ENCODE results near the gene LRP3. TPM values are rescaled to one million over a fixed set of nuclear protein-coding genes. Genes with fewer than 3 reads are reported as not detected.
A peak's percentile ranks its signal among the peaks of the same experiment; 100 is the strongest.
"Not testable (repeated sequence)": the region's sequence is repeated elsewhere in the genome, so short reads cannot be mapped to it uniquely, and the experiment has no call there.

Gene LRP3
- total RNA-seq, 1 donor from 2014 or later = 43.3 TPM

DNA sequence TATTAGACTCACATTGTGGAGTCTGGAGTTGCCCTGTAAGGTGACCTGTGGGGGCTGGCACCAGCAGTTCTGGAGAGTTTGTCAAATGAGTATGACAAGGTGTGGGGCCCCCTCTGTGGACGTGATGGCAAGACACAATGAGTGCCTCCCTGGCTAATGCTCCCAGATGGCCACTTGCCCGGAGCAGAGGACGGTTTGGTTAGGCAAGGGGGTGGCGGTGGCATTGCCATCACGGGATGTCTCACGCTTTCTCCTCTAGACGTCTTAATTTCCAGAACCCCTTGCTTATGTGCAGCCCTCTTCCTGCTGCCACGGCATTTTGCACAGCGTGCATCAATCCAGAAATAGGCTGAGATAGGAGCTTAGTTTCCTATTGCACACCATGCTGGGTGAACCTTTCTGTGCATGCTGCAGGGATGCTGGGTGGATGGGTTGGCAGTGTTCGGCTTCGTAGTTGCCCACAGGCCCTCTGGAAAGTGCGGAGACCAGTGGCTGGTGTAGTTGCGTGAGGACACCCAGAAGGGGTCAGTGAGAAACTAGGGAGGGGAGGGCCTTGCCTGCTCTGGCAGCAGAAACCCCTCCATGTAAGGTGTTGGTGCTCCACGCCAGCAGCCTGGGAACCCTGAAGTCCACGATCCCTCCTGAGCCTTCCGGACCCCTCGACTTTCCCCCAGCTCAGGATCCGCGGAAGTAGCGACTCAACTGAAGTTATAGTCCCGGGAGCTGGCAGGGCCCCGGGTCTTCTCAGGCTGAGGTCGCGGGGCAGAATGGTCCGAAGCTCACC is 18.1 kb upstream of the LRP3 start:
- no peak for DNase-seq (ENCODE audit: low spot score)

DNA sequence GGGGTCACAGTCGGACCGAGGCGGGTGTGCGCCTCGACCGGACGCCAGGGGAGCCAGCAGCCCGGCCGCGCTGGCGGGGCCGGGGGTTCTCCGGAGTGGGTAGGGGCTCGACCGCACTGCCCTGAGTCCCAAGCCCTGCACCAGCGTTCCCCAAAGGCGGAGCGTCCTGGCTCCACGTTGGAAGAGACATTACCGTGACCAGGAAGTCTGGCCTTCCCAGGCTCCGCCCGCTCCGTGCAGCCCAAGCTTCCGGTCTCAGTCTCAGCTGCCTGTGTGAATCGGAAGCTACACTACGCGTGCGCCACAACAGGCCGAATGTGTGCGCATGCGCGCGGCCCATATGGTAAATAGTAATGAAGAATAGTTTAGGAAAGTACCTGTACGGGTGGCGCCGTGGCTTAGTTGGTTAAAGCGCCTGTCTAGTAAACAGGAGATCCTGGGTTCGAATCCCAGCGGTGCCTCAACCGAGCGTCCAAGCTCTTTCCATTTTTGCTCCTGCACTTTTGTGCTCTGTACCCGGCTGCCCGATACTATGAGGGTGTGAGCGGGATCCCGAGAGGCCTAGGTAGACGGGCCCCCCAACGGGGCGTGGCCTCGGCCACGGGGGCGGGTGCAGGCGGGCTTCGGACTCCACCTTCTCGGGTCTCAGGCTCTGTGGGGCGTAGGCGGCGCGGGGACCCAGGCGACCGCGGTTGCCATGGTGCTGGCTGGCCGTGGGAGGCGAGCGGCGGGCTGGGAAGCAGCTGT is 17.3 kb upstream of the LRP3 start:
- DNase-seq (ENCODE audit: low spot score) = peak; percentile 99

DNA sequence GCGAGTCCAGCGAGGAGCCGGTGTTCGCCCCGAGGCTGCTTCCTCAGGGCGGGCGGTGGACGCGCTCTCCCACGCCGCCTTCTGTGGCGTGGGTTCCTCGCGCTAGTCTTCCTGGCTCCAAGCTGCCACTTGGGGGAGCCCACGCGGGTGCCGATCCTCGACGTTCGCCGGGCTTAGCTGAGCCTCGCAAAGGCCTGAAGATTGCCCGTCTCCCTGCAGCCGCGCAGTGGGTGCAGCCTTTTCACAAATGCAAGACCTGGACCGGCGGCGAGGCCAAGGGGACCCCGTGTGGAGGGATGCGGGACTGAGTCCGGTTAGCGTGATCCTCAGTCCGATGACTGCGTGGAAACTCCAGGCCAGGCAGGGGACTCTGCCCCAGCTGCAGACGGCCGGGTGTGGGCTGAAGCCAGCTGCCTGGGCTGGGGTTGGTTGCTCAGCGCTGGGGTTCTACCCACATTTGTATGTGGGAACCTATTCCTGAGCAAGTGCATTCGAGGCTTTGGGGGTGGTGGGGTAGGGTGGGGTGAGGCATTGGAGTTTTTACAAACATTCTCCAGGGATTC is 16.6 kb upstream of the LRP3 start:
- no peak for DNase-seq (ENCODE audit: low spot score)

DNA sequence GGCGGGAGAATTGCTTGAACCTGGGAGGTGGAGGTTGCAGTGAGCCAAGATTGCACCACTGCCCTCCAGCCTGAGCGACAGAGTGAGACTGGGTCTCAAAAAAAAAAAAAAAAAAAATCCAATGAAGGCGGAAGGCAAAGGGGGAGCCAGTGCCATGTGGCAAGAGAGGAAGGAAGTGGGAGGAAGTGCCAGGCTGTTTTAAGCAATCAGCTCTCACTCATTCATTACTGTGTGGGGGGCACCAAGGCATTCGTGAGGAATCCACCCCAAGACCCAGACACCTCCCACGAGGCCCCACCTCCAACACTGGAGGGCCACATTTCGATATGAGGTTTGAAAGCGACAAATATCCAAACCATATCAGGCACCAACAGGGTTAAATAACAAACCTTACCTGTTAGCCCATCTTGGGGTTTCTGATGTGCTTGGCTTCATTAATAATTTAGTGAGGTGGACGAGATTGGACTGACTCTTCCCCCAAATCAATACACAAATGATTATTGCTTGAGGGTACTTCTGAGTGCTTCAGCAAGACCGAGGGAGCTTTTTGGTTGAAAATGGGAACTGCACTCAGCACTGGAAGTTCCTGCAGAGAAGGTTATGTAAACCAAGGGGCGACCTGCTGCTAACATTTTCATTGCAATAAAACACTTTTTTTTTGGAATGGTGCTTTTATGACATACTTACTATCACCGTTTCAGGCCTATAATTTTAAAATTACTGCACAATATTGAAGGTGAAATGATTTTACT is 7.5 kb upstream of the LRP3 start:
- no peak for DNase-seq (ENCODE audit: low spot score)

DNA sequence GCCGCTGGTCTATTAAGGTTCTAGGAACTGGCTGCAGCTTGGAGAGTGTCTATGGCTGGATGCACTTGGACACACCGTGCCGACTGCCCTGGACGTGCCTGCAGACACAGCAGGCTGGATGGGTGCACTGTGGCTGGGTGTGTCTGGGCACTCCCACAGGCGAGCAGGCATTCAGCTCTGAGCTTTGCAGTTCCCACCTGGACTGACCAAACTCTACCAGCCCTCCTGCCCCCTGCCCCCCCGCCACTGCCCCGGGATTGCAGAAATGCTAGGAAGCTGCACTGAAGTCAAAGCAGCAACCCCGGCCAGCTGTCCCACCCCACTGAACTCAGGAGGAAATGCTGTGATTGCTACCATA is 7.0 kb upstream of the LRP3 start:
- DNase-seq (ENCODE audit: low spot score) = no peak

DNA sequence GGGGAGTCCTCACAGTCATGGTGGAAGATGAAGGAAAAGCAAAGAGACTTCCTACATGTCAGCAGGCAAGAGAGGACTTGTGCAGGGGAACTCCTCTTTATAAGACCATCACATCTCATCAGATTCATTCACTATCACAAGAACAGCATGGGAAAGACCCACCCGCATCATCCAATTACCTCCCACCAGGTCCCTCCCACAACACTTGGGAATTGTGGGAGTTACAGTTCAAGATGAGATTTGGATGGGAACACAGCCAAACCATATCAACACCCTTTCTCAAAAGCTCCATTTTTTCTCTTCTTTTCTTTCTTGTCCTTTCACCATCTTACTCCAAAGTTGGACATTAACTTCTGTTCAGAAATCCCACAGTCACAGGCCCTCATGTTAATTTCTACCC is 4.7 kb upstream of the LRP3 start:
- DNase-seq (ENCODE audit: low spot score) = no peak

DNA sequence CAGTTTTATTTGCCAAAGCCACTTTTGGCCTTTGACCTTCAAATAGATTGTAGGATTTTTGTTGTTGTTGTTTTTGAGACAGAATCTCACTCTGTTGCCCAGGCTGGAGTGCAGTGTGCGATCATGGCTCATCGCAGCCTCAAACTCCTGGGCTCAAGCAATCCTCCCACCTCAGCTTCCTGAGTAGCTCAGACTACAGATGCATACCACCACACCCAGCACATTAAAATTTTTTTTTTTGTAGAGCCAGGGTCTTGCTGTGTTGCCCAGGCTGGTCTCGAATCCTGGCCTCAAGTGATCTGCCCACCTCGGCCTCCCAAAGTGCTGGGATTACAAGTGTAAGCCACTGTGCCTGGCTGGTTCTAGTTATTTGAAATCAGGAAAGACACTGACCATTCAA is 3.0 kb upstream of the LRP3 start:
- not testable (repeated sequence) for DNase-seq (ENCODE audit: low spot score)

DNA sequence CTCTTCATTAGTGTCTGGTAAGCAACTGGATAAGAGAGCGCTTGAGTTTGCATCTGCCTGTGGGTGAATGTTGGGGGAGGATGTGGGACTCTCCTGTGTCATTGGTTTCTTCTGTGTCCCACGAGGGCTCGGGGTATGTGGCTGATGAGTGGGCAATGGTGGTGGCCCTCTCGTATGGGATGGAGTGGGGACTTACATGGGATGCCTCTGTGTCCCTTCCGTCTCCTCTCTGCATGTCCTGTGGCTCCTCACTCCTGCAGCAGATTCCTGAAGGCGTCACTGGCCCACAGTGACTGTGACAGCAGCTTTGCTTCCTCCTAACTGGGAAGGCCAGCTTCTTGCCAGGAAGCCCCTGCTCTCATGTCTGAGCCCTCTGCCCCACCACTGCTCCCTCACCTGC is 2.6 kb upstream of the LRP3 start:
- DNase-seq (ENCODE audit: low spot score) = no peak

DNA sequence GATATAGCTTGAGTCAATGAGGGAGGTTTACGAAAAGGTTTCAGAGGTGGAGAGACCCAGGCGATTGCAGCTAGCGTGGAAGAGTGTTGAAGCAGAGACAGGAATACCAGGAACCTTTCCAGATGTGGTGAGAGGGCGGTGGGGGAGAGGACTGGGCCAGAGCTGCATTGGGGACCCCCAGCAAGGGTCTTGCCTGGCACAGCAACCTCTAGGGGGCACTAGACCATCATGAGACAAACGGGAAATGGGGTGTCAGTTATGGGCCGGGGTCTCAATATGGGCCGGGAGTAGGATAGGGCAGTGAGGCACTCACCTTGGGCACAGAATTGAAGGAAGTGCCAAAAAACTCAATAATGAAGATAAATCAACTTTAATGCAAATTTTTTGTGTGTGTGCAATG is 2.1 kb upstream of the LRP3 start:
- no peak for DNase-seq (ENCODE audit: low spot score)

DNA sequence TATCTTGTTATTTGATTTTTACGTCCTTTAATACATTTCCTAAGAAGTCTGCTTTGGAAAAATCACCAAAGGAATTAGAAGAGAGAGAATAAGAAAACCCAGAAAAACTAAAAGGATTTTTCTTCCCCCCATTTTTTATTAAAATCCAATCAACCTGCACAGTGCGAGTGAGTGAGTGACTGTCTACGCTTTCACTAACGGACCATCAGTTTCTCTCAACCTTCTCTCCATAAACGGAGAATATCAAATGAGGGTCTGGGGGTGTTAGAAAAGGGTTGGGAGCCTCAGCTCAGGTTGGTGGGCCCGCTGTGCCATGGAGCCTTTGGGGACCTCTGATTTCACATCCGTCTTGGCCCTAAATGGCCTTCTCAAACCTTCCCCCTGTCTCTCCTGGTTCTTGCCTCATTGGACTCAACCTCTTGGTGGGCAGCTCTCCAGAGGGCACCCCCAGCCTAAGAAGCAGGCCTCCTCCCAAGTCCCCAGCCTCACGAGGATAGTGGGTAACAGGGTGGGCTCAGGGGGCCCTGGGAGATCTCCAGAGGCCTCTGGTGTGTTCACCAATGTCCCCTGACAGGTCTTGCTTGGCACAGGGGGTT is 763 bp upstream of the LRP3 start:
- no peak for DNase-seq (ENCODE audit: low spot score)

DNA sequence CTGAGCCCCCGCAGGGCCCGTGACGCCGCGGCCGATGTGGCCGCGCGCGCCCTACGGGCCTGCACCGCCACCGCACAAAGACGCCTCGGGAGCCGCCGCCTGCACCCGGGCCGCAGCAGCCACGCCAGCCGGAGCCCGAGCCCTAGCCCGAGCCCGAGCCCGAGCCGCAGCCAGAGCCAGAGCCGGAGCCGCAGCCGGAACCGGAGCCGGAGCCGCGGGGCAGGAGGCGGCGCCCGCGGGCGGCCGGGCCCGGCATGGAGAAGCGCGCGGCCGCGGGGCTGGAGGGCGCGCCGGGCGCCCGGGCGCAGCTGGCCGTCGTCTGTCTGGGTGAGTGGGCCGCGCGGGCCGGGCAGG is 379 bp downstream of the LRP3 start:
- no peak for DNase-seq (ENCODE audit: low spot score)

DNA sequence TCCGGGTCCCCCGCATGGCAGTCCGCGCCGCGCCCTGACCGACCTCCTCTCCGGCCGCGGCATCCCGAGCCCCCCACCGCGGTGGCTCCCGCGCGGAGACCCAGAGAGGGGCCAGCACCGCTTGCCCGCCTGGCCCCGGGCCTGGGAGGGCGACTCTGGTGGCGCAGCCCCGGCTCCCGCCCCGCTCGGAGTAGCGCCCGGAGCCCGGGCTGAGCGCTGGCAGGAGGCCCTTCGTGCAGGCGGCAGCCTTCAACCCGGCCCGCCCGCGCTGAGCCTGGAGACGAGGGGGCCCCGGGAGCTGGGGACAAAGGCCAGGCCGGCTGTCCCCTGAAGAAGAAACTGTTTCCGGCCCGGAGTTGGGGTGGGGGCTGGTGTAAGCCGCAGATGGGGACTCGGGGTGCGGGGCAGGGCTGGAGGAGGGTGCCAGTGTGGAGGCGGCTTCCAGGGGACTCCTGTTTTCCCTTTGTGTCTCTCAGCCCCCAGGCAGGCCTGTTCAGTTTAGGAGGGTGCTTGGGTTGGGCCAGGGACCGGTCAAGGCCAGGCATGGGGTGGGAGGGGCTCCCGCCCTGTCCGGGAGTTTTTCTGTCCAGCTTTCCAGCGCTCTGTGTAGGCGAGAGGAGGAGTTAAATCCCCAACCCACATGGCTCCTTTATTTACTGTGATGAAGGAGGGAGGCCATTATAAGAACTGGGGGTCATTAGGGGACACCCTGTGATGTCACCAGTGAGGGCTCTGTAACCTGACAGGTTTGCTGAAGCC is 935 bp downstream of the LRP3 start:
- DNase-seq (ENCODE audit: low spot score) = no peak

DNA sequence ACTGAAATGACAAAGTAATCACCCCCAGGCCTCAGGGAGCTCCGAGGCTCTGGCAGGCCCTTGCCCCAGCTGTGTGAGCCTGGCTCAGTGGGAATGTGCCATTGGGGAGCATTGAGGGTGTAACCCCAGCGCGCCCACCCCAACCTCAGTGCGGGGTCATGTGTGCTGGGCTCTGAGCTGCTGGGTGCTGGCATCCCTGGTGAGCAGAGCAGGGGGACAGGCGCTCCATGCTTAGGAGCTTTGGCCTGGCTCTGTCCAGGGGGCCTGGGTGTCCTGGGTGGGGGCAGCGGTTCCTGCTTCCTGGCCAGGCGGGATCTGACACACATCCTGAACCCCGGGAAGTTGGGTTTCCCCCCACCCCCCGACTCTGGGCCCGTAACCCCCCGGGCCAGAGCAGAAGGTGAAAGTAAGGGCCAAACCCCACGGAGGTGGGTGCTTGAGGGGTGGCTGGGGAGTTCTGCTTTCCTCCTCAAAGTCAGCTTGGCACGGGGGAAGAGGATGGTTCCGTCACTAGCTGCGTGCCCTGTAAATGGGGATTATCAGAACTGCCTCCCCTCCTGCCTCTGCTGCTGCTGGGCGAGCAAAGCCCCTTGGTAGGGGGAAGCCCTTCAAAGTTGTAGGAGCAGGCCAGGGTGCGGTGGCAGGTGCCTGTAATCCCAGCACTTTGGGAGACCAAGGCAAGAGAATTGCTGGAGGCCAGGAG is 1.7 kb downstream of the LRP3 start:
- DNase-seq (ENCODE audit: low spot score) = no peak

DNA sequence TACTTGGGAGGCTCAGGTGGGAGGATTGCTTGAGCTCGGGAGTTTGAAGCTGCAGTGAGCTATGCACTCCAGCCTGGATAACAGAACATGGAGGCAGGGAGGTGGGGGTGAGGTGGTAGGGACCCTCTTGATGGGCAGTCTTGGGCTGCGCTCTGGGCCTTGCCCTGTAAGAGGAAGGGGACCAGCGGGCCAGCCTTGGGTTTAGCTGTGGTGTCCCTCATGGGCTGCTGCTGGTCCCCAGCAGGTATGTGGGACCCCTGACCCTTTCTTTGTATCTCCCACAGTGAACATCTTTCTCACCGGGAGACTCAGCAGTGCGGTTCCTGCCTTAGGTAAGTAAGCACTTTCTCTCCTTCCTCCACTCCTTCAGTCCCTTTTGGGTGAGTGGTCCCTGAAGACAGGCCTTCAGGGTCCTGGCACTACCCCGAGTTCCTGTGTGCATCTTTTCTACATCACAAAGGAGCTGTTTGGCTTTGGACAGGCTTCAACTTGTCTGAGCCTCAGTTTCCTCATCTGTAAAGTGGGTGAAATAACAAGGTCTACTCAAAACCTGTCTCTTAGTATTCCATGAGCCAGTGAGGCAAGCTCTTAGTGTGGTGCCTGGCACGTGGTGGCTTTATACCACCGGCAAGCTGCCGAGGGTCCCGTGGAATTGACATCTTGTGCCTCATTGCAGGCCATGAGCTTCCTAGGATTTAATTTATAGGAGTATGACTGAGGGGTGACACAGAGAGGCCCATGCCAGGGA is 2.5 kb downstream of the LRP3 start:
- DNase-seq (ENCODE audit: low spot score) = no peak

DNA sequence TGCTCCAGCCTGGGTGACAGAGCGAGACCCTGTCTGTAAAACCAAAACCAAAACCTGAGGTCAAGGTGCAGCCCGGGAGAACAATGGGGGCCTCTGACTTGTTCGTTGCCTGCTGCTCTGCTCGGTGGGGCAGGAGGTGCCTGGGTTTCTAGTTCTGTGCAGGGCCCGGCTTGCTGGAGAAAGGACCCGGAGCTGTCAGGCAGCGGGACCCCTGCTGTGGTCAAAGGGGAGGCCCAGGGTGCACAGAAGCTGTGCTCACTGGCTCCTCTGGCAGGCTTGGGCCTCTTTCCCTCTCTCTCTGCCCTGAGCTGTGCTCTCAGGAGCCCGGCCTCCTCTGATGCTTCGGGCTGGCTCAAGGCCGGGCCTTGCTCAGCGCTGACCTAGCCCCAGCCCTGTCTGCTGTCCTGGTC is 3.5 kb downstream of the LRP3 start:
- no peak for DNase-seq (ENCODE audit: low spot score)

DNA sequence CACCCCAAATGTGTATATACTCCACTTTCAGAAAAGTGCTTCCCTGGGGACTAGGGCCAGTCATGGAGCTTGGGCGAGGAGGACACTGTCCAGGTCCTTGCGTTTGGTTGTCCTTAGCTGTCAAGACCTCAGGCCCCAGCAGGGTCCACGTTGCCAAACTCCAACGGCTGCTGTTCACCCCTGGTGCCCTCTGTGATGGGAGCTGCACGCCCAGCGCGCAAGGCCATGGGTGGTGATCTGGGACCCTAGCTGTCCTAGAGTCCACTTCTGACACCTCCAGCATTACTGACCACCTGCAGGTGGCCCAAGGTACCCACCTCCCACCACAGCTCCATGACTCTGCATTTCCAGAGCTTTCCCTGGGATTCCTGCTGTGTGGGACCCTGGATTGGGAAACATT is 4.0 kb downstream of the LRP3 start:
- DNase-seq (ENCODE audit: low spot score) = no peak

DNA sequence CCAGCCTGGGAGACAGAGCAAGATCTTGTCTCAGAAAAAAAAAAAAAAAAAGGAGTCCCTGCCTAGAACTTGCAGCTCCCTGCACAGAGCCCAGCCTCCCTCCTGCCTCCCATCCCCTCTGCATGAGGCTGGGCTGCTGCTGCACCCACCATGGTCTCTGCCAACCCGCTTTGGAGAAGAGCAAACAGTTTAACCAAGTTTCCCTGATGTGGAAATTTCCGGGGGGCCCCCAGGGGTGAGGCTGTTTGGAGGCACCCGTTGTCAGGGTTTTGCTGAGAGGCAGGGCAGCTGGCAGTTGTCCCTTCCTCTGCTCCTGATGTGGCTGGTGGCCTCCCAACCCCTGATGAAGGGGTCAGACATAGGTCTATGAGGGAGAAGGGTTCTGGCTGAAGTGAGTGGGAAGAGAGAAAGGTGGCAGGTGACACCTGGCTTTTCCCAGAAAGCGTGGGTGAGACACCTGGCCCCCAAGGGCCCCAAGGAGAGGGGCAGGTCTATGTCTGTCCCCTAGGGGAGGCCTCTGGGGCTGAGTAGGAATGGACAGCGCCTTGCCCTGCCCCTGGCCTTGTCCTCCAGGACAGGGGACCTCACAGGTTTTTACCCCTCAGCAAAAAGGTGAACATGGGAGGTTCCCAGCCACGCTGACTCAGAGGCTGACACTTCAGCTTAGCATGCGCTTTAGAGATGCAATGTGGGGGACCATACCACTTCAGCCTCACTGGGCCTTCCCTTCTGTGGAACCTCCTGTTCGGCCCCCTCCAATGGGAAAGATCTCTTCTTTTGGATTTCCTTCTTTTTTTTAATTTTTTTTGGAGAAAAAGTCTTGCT is 5.5 kb downstream of the LRP3 start:
- DNase-seq (ENCODE audit: low spot score) = no peak

DNA sequence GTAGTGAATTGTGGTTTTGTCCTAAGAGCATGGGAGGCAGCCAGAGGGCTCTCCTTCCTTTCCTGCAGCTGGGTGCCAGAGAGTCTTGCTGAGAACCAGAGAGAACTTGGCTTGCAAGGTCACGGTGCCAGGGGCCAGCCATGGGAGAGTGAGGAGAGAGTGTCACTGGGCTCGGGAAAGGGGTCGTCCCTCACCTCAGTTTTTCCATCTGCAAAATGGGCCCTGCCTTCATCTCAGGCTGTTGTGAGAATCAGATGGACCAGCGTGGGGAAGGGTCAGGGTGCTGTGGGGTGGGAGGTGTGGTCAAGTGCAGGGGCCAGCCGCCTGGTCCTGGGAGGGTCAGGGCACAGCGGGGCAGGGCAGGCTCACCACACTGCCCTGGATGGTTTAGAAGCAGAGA is 7.3 kb downstream of the LRP3 start:
- no peak for DNase-seq (ENCODE audit: low spot score)

All from mesenteric fat pad (tissue), 1 donor.